Subcutaneous adipose tissue (tissue), 4 donors: Measurements from ENCODE around the gene KLHL36. TPM values are rescaled to one million over a fixed set of nuclear protein-coding genes. Genes with fewer than 3 reads are reported as not detected.

Source experiments
- total RNA-seq, 4 donors: library from RNA; depleted of rRNA; stranded (reverse); fragments of >200 nt; gene quantifications; one replicate each; pipeline ENCODE4 v1.1.0, GENCODE V29; 2016
- TF ChIP-seq, protein P1 (sequence below): fragments of 450-650 bp; IDR thresholded peaks from one replicate; pipeline ENCODE4 v1.5.1; 2016; ENCODE audit warnings: low read depth, mild to moderate bottlenecking, control low read depth, antibody characterized with exemption, moderate library complexity

Gene KLHL36
- total RNA-seq, 4 donors from 2014 or later: 43.4 to 108 (median 68.5) TPM

DNA sequence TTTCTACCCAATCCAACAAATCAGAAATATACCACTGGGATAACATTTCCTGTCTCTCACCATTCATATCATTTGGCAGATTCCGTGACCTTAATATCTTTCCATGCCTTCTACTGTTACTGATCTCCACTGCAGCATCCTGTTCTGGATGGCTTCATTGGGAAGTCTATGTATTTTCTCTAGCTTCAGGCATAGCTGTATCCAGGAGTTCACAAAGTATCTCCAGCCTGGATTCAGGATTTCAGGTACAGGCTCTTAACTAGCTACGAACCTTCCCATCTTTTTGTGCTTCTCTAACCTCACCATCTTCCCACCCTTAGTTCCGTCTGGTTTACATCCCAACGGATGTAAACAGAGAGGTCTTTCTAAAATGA lies 36.3 kb downstream of the KLHL36 start:
- TF ChIP-seq, protein P1, sequence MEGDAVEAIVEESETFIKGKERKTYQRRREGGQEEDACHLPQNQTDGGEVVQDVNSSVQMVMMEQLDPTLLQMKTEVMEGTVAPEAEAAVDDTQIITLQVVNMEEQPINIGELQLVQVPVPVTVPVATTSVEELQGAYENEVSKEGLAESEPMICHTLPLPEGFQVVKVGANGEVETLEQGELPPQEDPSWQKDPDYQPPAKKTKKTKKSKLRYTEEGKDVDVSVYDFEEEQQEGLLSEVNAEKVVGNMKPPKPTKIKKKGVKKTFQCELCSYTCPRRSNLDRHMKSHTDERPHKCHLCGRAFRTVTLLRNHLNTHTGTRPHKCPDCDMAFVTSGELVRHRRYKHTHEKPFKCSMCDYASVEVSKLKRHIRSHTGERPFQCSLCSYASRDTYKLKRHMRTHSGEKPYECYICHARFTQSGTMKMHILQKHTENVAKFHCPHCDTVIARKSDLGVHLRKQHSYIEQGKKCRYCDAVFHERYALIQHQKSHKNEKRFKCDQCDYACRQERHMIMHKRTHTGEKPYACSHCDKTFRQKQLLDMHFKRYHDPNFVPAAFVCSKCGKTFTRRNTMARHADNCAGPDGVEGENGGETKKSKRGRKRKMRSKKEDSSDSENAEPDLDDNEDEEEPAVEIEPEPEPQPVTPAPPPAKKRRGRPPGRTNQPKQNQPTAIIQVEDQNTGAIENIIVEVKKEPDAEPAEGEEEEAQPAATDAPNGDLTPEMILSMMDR: no peak

DNA sequence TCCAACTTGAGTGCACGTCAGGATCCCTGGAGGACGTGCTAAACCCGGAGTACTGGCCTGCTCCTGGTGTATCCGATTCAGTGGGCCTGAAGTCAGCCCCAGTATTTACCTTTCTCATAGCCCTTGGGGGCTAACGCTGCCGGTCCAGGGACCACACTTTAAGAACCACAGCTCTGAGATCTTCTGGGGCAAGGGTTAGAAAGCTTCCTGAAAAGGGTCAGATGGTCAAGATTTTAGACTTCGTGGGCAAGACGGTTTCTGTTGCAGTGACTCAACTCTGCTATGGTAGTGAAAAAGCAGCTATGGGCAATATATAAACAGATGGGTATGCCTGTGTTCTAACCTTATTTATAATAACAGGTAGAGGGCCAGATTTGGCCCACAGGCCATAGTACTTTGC lies 36.9 kb downstream of the KLHL36 start:
- TF ChIP-seq, protein P1: no peak

DNA sequence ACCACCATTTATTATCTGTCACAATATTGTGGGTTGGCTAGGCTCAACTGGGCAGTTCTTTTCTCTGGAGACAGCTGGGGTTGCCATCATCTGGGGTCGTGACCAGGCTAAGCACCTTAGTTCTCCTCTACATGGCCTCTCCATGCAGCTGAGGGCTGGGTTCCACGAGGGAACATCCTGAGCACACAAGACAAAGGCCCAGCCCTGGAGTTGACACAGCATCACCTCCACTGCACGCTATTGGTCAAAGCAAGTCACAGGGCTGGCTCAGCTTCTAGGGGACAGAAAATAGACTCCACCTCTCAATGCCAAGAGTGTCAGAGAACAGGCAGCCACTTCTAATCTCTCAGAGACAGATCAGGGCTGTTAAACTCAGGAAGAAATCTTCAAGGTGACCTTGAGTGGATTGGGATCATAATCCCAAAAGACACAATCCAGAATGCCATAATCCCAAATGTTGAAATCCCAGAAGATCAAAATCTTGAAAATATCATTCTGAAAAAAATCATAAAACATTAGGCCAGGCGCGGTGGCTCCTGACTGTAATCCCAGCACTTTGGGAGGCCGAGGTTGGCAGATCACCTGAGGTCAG lies 38.5 kb downstream of the KLHL36 start:
- TF ChIP-seq, protein P1: no peak

DNA sequence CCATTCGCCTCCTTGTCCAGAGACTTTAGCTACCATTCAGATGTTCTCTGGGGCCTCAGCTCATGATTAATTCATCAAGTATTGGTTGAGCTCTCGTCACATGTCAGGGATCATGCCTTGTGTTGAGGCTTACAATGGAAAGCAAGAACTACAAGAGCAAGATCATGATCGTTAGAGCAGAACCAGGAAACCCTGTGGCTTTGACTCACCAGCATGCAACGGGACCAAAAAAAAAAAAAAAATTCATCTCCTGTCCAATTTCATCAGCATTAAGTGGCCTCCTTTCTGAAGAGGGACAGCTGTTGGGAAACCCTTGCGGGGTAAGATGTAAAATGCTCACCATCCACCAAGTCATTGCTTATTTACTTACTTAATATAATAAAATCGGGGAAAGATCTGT lies 39.4 kb downstream of the KLHL36 start:
- TF ChIP-seq, protein P1: no peak

DNA sequence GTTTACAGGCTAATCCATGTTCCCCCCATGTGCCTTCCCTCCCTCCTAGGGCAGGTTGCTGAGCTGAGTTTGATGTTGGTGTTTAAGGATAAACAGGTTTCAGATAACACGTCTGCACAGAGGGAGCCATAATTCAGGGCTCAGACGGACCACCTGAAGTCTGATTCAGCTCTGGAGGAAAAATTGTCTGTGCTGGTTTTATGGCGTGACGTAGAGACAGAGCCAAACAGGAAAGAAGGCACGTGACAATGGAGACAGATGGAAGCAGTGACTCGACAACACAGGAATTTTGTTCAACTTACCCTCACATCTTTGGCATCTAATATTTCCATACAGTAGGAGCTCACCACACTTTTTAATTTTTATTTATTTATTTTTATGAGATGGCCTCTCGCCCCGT lies 40.8 kb downstream of the KLHL36 start:
- TF ChIP-seq, protein P1: no peak

DNA sequence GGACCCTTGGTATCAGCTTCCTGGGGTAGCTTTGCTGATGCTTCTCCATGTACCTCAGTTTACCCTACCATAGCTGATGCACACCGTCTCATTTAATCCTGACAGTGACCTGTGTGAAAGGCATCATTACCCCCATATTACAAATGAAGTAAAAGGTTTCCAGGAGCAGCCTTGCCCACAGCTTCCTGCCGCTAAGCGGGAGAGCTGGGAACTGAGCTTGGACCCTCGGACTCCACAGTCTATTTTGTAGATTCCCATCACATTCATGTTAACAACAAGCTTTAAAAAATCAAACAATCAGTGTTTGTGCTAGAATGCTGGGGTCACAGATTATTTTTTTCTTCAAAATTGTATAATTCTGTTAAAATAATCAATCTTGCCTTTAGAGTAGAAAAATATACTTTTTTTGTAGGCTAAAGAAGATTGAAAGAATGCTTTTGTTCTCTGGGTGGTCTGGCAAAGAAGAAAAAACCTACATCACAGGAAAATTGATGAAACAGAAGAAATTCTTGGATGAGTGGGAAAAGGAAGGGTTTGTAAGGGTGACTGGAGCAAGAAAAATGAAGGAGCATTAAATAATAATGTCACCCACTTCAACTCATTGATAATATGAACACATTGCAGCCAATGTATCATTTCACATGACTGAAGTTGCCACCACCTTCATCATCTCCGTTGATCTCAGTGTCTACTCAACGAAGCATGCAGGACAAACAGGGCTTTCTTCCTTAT lies 41.9 kb downstream of the KLHL36 start:
- TF ChIP-seq, protein P1: no peak

DNA sequence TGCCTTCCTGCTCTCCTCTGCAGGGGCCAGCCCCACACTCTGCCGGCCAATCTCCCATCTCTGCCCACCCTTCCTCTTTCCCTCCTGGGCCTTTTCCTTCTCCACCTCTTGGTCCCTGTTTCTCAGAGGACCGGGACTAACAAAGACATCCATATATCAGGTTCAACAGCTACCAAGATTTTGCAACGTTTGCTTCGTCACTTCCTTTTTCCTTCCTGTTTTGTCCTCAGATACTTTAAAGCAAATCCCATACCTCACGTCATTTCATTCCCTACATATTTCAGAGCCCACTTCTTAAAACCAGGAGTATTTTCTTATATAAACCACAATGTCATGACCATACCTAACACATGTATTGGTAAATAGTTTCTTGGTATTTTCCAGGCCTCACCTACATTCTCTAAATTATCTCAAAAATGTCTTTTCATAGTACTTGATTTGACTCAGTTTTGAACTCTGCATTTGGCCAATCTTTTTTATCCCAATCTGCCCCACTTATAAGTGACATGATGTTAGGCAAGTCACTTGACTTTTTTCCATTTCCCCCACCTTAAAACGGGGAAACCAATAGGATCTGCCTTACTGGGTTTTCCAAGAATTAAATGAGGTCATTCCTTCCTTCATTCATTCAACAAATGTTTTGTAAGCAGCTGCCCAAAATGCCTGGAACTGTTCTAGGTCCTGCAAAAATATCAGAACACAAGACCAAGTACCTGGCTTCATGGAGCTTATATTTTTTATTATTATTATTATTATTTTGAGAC lies 44.3 kb downstream of the KLHL36 start:
- TF ChIP-seq, protein P1: no peak
